Progenitor cell of endocrine pancreas (in vitro differentiated cells): Measurements from ENCODE around the gene SBK1. TPM values are rescaled to one million over a fixed set of nuclear protein-coding genes. Genes with fewer than 3 reads are reported as not detected.

ENCODE experiments used
- DNase-seq: peaks from one replicate; pipeline ENCODE4 v3.0.0; 2021; ENCODE audit warnings: low spot score; ENCODE audit not compliant: unreplicated experiment
- H3K27ac Mint-ChIP-seq: 2 replicates; pipeline ENCODE4 v1.8.0; 2021; ENCODE audit warnings: mild to moderate bottlenecking, moderate library complexity, mixed read lengths
- H3K27me3 Mint-ChIP-seq: 2 replicates; pipeline ENCODE4 v1.8.0; 2021; ENCODE audit warnings: mixed read lengths
- H3K36me3 Mint-ChIP-seq: 2 replicates; pipeline ENCODE4 v1.8.0; 2022; ENCODE audit warnings: mixed read lengths; ENCODE audit not compliant: insufficient read depth
- H3K4me1 Mint-ChIP-seq: 2 replicates; pipeline ENCODE4 v1.8.0; 2021; ENCODE audit warnings: low read depth, mixed read lengths
- H3K4me3 Mint-ChIP-seq: 2 replicates; pipeline ENCODE4 v1.8.0; 2021; ENCODE audit warnings: low read depth, mild to moderate bottlenecking, moderate library complexity, mixed read lengths
- H3K9me3 Mint-ChIP-seq: 2 replicates; pipeline ENCODE4 v1.8.0; 2021; ENCODE audit warnings: low read depth, mixed read lengths
- CTCF ChIP-seq: fragments of 200-600 bp; sonication (generic); IDR thresholded peaks from one replicate; pipeline ENCODE4 v1.5.0; 2021; ENCODE audit warnings: antibody characterized with exemption, mild to moderate bottlenecking; ENCODE audit not compliant: unreplicated experiment
- total RNA-seq: library from RNA; stranded (reverse); gene quantifications from 2 replicates; pipeline ENCODE4 v1.2.1, GENCODE V29; 2021

The SBK1 gene
- total RNA-seq, 1 donor from 2014 or later = 91.2 TPM

GRCh38 chr16:28257256-28257655 lies 35.1 kb upstream of the SBK1 start:
- Mint-ChIP-seq H3K27ac (no peak overlapping the region), H3K9me3 (peaks cover 4% of the 10 kb centered on the region), H3K4me1 (no peaks in the 10 kb centered on the region), H3K27me3 (peaks cover 11% of the 10 kb centered on the region), H3K4me3 (no peak overlapping the region), H3K36me3 (no peaks in the 10 kb centered on the region)
- TF ChIP-seq CTCF = no peak
- DNase-seq = no peak

- Mint-ChIP-seq H3K9me3 (no peaks in the 10 kb centered on the region), H3K27me3 (peaks cover 19% of the 10 kb centered on the region), H3K27ac (no peak overlapping the region)
Observed at GRCh38 chr16:28258567-28258966, 33.8 kb upstream of the SBK1 start.

GRCh38 chr16:28259091-28259780 lies 33.1 kb upstream of the SBK1 start:
- H3K27me3 Mint-ChIP-seq = peaks cover 19% of the 10 kb centered on the region
- TF ChIP-seq CTCF = no peak
- no peaks in the 10 kb centered on the region for H3K9me3 Mint-ChIP-seq
- H3K4me1 Mint-ChIP-seq = no peaks in the 10 kb centered on the region
- no peak overlapping the region for H3K27ac Mint-ChIP-seq
- no peak for DNase-seq
- H3K36me3 Mint-ChIP-seq = no peaks in the 10 kb centered on the region
- no peak overlapping the region for H3K4me3 Mint-ChIP-seq

More at GRCh38 chr16:28258567-28258966, 33.8 kb upstream of the SBK1 start:
- Mint-ChIP-seq H3K36me3 (no peaks in the 10 kb centered on the region), H3K4me3 (no peak overlapping the region), H3K4me1 (no peaks in the 10 kb centered on the region)
- DNase-seq = no peak
- no peak for TF ChIP-seq CTCF

- no peak for TF ChIP-seq CTCF
- Mint-ChIP-seq H3K27me3 (peaks cover 23% of the 10 kb centered on the region), H3K36me3 (no peaks in the 10 kb centered on the region), H3K4me1 (no peaks in the 10 kb centered on the region), H3K9me3 (no peaks in the 10 kb centered on the region), H3K4me3 (no peak overlapping the region), H3K27ac (no peak overlapping the region)
- DNase-seq = no peak
Observed at GRCh38 chr16:28259781-28260150, 32.6 kb upstream of the SBK1 start.

- no peaks in the 10 kb centered on the region for H3K4me1 Mint-ChIP-seq
- no peak overlapping the region for H3K4me3 Mint-ChIP-seq
- no peak overlapping the region for H3K27ac Mint-ChIP-seq
- no peak for DNase-seq
- peaks cover 24% of the 10 kb centered on the region for H3K27me3 Mint-ChIP-seq
- H3K9me3 Mint-ChIP-seq = no peaks in the 10 kb centered on the region
- no peaks in the 10 kb centered on the region for H3K36me3 Mint-ChIP-seq
- no peak for TF ChIP-seq CTCF
Observed at GRCh38 chr16:28260193-28260592, 32.1 kb upstream of the SBK1 start.
